ENCODE measurements around the gene SP140.

SP140 gene

GRCh38 chr2:230325316-230326243 lies 100.0 kb downstream of the SP140 start:
- H3K4me1 ChIP-seq (ENCODE audit: control insufficient read depth, insufficient read depth, low read depth, low read length): peaks cover 7% of the 10 kb centered on the region
- H3K23ac ChIP-seq (ENCODE audit: low read length in 2 of 2): no peak overlapping the region
- no peak overlapping the region for H3K9ac ChIP-seq (ENCODE audit: low read length)
- H2AK5ac ChIP-seq (ENCODE audit: low read length, severe bottlenecking): no peak overlapping the region
- no peak overlapping the region for H3K27ac ChIP-seq (ENCODE audit: low read length, poor library complexity, severe bottlenecking)
- no peak overlapping the region for H2BK12ac ChIP-seq (ENCODE audit: low read length in 2 of 2)
- no peak overlapping the region for H3K14ac ChIP-seq (ENCODE audit: low read length in 2 of 2)
- peaks cover 14% of the 10 kb centered on the region for H3K9me3 ChIP-seq (ENCODE audit: control insufficient read depth, low read length)
- H3K79me1 ChIP-seq (replicated peaks; ENCODE audit: low read length, poor library complexity, severe bottlenecking): peaks cover 5% of the 10 kb centered on the region
- no peak overlapping the region for H4K91ac ChIP-seq (ENCODE audit: low read length)
- WGBS: 96% methylated on average over 7 of the region's 9 CpGs
- peaks cover 0 to 15% of the 10 kb centered on the region in 2 experiments for H3K36me3 ChIP-seq (ENCODE audit: control insufficient read depth in 1 of 2, insufficient read depth in 2 of 2, low read depth in 1 of 2, low read length in 2 of 2)
- no peak overlapping the region for H4K8ac ChIP-seq (ENCODE audit: low read length)
- no peak overlapping the region for H3K4me2 ChIP-seq (ENCODE audit: low read length, poor library complexity, severe bottlenecking)
- no peaks in the 10 kb centered on the region for H3K27me3 ChIP-seq (ENCODE audit: control insufficient read depth in 1 of 2, insufficient read depth in 1 of 2, low read length in 2 of 2)
- H2BK15ac ChIP-seq (ENCODE audit: low read depth, poor library complexity, severe bottlenecking): no peak overlapping the region
- H3K4ac ChIP-seq (ENCODE audit: low read depth in 1 of 2, low read length in 2 of 2): no peak overlapping the region
- no peak for DNase-seq
- no peak overlapping the region for H3K18ac ChIP-seq (ENCODE audit: low read depth in 1 of 2, low read length in 2 of 2)
- H2BK5ac ChIP-seq (ENCODE audit: low read depth, low read length, poor library complexity, severe bottlenecking): no peak overlapping the region
- H2AFZ ChIP-seq (ENCODE audit: low read depth, low read length): no peak overlapping the region
- no peak overlapping the region for H2BK120ac ChIP-seq (ENCODE audit: low read depth, low read length)
- no peak overlapping the region for H3K4me3 ChIP-seq (ENCODE audit: insufficient read depth in 1 of 2, low read depth in 1 of 2, low read length in 2 of 2)

- H3K23ac ChIP-seq (ENCODE audit: low read length in 2 of 2): no peak within 1 kb of the TSS
- H3K4me1 ChIP-seq (ENCODE audit: control insufficient read depth, insufficient read depth, low read depth, low read length): peaks cover 10% of the 10 kb centered on the region
- H2BK12ac ChIP-seq (ENCODE audit: low read length in 2 of 2): peak within 1 kb of the TSS in 1 of 2 experiments; percentile 79
- H2BK120ac ChIP-seq (ENCODE audit: low read depth, low read length): peak within 1 kb of the TSS; percentile 66
- H2BK15ac ChIP-seq (ENCODE audit: low read depth, poor library complexity, severe bottlenecking): peak within 1 kb of the TSS; percentile 64
- peak; percentile 92 for DNase-seq
- H3K14ac ChIP-seq (ENCODE audit: low read length in 2 of 2): peak within 1 kb of the TSS in 1 of 2 experiments; percentile 46
- peak within 1 kb of the TSS; percentile 95 for H2AK5ac ChIP-seq (ENCODE audit: low read length, severe bottlenecking)
- peak within 1 kb of the TSS; percentile 86 for H2BK5ac ChIP-seq (ENCODE audit: low read depth, low read length, poor library complexity, severe bottlenecking)
- peak within 1 kb of the TSS; percentile 86 for H3K27ac ChIP-seq (ENCODE audit: low read length, poor library complexity, severe bottlenecking)
- peaks cover 0 to 20% of the 10 kb centered on the region in 2 experiments for H3K36me3 ChIP-seq (ENCODE audit: control insufficient read depth in 1 of 2, insufficient read depth in 2 of 2, low read depth in 1 of 2, low read length in 2 of 2)
- peak within 1 kb of the TSS; percentile 74 to 98 for H3K18ac ChIP-seq (ENCODE audit: low read depth in 1 of 2, low read length in 2 of 2)
- peak within 1 kb of the TSS; percentile 98 for H4K8ac ChIP-seq (ENCODE audit: low read length)
- H3K4ac ChIP-seq (ENCODE audit: low read depth in 1 of 2, low read length in 2 of 2): peak within 1 kb of the TSS; percentile 88 to 89
- H3K4me2 ChIP-seq (ENCODE audit: low read length, poor library complexity, severe bottlenecking): peak within 1 kb of the TSS; percentile 88
- peaks cover 7% of the 10 kb centered on the region for H3K79me1 ChIP-seq (replicated peaks; ENCODE audit: low read length, poor library complexity, severe bottlenecking)
- H4K91ac ChIP-seq (ENCODE audit: low read length): peak within 1 kb of the TSS; percentile 88
- H3K9ac ChIP-seq (ENCODE audit: low read length): peak within 1 kb of the TSS; percentile 89
- 9% methylated on average over 8 of the region's 11 CpGs for WGBS
- H3K9me3 ChIP-seq (ENCODE audit: control insufficient read depth, low read length): peaks cover 11% of the 10 kb centered on the region
- peak within 1 kb of the TSS; percentile 47 to 87 for H3K4me3 ChIP-seq (ENCODE audit: insufficient read depth in 1 of 2, low read depth in 1 of 2, low read length in 2 of 2)
- peak within 1 kb of the TSS; percentile 70 for H2AFZ ChIP-seq (ENCODE audit: low read depth, low read length)
- no peaks in the 10 kb centered on the region for H3K27me3 ChIP-seq (ENCODE audit: control insufficient read depth in 1 of 2, insufficient read depth in 1 of 2, low read length in 2 of 2)
Measured at GRCh38 chr2:230326453-230327417, 101.2 kb downstream of the SP140 start, which contains the start of gene SP140L. TSS of gene SP140L (plus strand) at chr2:230327193. CDS start at chr2:230327270, 77 bp downstream.

GRCh38 chr2:230327418-230328154 lies 102.0 kb downstream of the SP140 start:
- no peak overlapping the region for H3K14ac ChIP-seq (ENCODE audit: low read length in 2 of 2)
- no peak overlapping the region for H2BK120ac ChIP-seq (ENCODE audit: low read depth, low read length)
- no peak overlapping the region for H3K18ac ChIP-seq (ENCODE audit: low read depth in 1 of 2, low read length in 2 of 2)
- no peak overlapping the region for H2BK12ac ChIP-seq (ENCODE audit: low read length in 2 of 2)
- H3K9me3 ChIP-seq (ENCODE audit: control insufficient read depth, low read length): peaks cover 8% of the 10 kb centered on the region
- H2AFZ ChIP-seq (ENCODE audit: low read depth, low read length): no peak overlapping the region
- peak overlapping the region in 1 of 2 experiments; percentile 89 for H3K4ac ChIP-seq (ENCODE audit: low read depth in 1 of 2, low read length in 2 of 2)
- H2BK15ac ChIP-seq (ENCODE audit: low read depth, poor library complexity, severe bottlenecking): no peak overlapping the region
- no peak overlapping the region for H4K8ac ChIP-seq (ENCODE audit: low read length)
- no peaks in the 10 kb centered on the region for H3K27me3 ChIP-seq (ENCODE audit: control insufficient read depth in 1 of 2, insufficient read depth in 1 of 2, low read length in 2 of 2)
- H2BK5ac ChIP-seq (ENCODE audit: low read depth, low read length, poor library complexity, severe bottlenecking): no peak overlapping the region
- H3K4me2 ChIP-seq (ENCODE audit: low read length, poor library complexity, severe bottlenecking): peak overlapping the region; percentile 88
- H3K79me1 ChIP-seq (replicated peaks; ENCODE audit: low read length, poor library complexity, severe bottlenecking): peaks cover 7% of the 10 kb centered on the region
- H3K4me3 ChIP-seq (ENCODE audit: insufficient read depth in 1 of 2, low read depth in 1 of 2, low read length in 2 of 2): peak overlapping the region in 1 of 2 experiments; percentile 87
- H3K27ac ChIP-seq (ENCODE audit: low read length, poor library complexity, severe bottlenecking): peak overlapping the region; percentile 86
- 71% methylated on average over 4 of the region's 5 CpGs for WGBS
- H4K91ac ChIP-seq (ENCODE audit: low read length): no peak overlapping the region
- peaks cover 10% of the 10 kb centered on the region for H3K4me1 ChIP-seq (ENCODE audit: control insufficient read depth, insufficient read depth, low read depth, low read length)
- H3K9ac ChIP-seq (ENCODE audit: low read length): peak overlapping the region; percentile 89
- DNase-seq: no peak
- H2AK5ac ChIP-seq (ENCODE audit: low read length, severe bottlenecking): peak overlapping the region; percentile 6
- H3K36me3 ChIP-seq (ENCODE audit: control insufficient read depth in 1 of 2, insufficient read depth in 2 of 2, low read depth in 1 of 2, low read length in 2 of 2): peaks cover 0 to 24% of the 10 kb centered on the region in 2 experiments
- H3K23ac ChIP-seq (ENCODE audit: low read length in 2 of 2): no peak overlapping the region

Data from mesenchymal stem cell (in vitro differentiated cells and primary cell).